ENCODE data around the gene ELMOD3.

Gene ELMOD3

DNA sequence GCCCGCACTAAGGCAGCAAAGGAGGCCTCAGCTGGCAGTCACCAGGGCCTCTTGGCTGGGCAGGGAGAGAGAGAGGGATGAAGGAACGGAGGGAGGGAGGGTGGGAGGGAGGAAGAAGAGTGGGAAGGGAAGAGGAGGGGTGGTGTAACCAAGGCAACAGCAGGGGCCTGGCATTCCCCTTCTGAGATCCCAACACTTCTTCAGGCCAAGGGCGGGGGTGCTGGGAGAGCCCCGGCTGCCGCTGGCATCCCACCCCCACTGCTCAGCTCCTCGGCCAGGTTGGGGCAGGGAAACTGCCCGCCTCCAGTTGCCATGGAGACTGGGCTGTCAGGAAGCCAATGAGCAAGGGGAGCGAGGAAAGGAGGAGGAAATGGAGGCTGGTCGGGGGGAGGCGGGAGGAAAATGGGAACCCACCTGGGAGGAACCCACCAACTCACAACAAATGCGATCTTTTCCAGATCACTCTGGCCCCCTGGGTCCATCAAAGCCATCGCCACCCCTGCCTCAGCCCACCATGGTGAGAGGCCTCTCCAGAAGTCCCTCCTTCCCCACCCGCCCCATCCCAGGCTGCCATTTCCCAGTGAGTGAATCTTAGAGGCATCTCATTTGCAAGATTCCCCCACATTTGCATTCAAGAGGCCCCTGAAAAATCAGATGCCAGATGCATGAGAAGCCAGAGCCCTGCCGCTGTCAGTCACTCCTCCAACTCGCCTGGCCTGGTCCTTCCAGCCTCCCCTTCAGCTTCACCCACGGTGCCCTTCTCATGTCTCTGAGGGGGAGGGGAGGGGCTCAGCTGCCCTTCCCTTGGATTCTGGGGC is 76.4 kb downstream of the ELMOD3 start:
- POLR2A ChIA-PET, result interaction anchor here (1.2 to 3.2 kb wide), 2 partner anchors 108 kb away, joined by 8 to 10 read pairs; partner anchors contain the start of gene MAT2A

DNA sequence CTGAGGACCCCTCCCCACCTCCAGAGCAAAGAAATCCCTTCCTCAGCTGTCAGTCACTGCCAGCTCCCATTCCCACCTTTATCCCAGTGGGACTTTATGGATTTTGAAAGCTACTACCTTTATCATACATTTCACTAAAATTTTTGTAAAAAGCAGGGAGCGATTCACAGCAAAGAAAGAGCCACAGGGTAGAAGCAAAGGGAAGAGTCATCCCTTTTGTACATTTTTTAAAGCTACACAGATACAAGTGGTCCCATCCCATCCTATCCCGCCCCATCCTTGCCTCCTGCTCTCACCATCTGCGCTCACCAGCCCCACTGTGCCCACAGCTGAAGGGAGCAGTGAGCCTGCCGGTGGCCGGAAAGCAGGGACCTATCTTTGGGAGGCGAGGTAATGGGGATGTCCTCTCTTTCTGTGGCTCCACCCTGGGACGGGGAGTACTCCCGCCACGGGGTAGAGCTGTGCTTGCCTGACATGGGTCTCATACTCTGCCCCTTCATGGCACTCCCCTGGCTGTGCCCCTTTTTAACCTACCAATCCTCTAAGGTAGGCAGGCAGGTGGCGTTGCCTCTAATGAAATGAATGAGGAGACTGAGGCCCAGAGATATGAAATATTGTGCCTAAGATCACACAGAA is 77.1 kb downstream of the ELMOD3 start:
- TF ChIP-seq, protein P1, sequence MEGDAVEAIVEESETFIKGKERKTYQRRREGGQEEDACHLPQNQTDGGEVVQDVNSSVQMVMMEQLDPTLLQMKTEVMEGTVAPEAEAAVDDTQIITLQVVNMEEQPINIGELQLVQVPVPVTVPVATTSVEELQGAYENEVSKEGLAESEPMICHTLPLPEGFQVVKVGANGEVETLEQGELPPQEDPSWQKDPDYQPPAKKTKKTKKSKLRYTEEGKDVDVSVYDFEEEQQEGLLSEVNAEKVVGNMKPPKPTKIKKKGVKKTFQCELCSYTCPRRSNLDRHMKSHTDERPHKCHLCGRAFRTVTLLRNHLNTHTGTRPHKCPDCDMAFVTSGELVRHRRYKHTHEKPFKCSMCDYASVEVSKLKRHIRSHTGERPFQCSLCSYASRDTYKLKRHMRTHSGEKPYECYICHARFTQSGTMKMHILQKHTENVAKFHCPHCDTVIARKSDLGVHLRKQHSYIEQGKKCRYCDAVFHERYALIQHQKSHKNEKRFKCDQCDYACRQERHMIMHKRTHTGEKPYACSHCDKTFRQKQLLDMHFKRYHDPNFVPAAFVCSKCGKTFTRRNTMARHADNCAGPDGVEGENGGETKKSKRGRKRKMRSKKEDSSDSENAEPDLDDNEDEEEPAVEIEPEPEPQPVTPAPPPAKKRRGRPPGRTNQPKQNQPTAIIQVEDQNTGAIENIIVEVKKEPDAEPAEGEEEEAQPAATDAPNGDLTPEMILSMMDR (IDR thresholded peaks at IDR 0.05; ENCODE audit: control extremely low read depth, extremely low read depth, low read depth, missing control alignments), result no peak
- no peak for DNase-seq (ENCODE audit: extremely low spot score)
- POLR2A ChIA-PET, result interaction anchor here (1.2 kb wide), 1 partner anchor 107 kb away, joined by 8 read pairs; the partner anchor contains the start of gene MAT2A
- CTCF ChIA-PET, result interaction anchor here (1.1 to 5.0 kb wide), 2 partner anchors 12 to 120 kb away, joined by 6 to 37 read pairs; partner anchors contain the start of gene SH2D6

More for the DNA sequence above, 76.4 kb downstream of the ELMOD3 start:
- TF ChIP-seq, protein P1 (IDR thresholded peaks at IDR 0.05; ENCODE audit: control extremely low read depth, extremely low read depth, low read depth, missing control alignments), result no peak
- DNase-seq (ENCODE audit: extremely low spot score), result no peak
- CTCF ChIA-PET, result interaction anchor here (1.1 to 5.0 kb wide), 3 partner anchors 11 to 121 kb away, joined by 6 to 37 read pairs (median 6); partner anchors contain the start of gene SH2D6

DNA sequence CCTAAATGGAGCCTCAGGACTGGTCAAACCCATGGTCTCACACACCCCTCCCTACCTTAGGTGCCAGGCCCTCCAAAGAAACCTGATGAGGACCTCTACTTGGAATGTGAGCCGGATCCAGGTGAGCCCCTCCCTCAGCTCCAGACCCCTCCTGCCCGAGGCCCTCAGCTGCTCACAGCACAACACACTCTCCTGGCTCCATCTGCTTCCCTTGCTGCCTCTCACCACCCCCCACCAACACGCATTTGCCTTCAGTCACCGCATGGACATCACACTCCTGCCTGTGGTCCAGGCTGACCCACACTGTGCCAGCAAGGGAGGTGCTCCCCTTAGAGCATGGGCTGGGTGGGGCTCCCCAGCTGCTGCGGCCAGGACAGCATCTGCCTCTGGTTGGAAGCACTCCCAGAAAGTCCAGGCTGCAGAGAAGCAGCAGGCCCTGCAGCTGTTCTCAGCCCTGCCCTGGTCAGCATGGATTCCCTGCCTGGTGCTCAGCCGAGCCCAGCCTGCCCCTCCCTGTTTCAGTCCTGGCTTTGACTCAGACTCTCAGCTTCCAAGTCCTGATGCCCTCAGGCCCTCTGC is 79.0 kb downstream of the ELMOD3 start:
- DNase-seq (ENCODE audit: extremely low spot score), result no peak
- POLR2A ChIA-PET, result no interaction called here
- CTCF ChIA-PET, result interaction anchor here (1.2 to 2.6 kb wide), 2 partner anchors 11 to 14 kb away, joined by 3 to 28 read pairs; partner anchors contain the start of gene SH2D6
- TF ChIP-seq, protein P1 (IDR thresholded peaks at IDR 0.05; ENCODE audit: control extremely low read depth, extremely low read depth, low read depth, missing control alignments), result no peak

DNA sequence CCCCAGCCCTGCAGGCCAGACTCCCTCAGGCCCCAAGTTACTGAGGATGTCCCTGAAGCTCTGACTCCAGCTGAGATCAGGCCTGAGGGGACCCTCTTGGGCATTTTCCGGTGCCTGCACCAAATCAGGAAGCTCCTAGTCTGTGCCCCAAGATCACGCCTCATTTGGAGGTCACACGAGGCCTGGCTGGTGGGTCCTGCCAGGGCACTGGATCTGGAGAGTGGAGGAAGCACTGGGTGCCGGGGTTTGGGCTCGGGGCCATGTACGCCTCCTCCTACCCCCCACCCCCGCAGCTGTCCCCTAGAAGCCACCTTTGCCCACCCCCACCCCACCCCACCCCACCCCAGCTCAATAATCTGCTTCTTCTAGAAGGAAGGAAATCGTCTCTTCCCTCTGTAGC is 80.1 kb downstream of the ELMOD3 start:
- TF ChIP-seq, protein P1 (IDR thresholded peaks at IDR 0.05; ENCODE audit: control extremely low read depth, extremely low read depth, low read depth, missing control alignments), result no peak
- ChIA-PET POLR2A (interaction anchor here (1.6 kb wide), 1 partner anchor 104 kb away, joined by 4 read pairs; the partner anchor contains the start of gene MAT2A), CTCF (interaction anchor here (0.8 to 2.6 kb wide), 2 partner anchors 8 to 15 kb away, joined by 3 to 28 read pairs; partner anchors contain the start of gene SH2D6)
- no peak for DNase-seq (ENCODE audit: extremely low spot score)

DNA sequence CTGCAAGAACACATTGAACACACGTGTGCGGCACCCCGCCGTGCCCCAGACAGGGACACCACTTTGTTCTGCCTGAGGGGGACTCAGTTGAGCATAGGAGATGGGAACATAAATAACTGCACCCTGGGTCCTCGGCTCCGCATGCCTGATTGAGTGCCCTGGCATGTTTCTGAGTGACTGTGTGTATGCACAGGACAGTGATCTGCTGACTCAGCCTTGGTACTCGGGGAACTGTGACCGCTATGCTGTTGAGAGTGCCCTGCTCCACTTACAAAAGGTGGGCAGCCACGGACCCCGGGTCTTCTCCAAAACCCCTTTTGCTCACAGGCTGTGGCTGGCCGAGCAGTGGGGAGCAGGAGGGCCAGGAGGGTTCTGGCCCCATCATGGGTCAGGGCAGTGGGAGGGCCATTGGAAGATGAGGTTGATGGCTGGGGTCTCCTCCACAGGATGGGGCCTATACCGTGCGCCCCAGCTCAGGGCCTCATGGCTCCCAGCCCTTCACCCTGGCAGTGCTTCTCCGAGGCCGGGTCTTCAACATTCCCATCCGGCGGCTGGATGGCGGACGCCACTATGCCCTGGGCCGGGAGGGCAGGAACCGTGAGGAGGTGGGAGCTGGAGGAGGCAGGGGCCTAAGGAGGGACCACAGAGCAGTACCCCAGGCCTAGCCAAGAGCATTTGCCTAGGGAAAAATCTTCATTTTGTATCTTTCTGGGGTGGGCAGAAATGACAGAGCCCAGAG is 80.8 kb downstream of the ELMOD3 start:
- ChIA-PET CTCF (interaction anchor here (0.8 to 2.6 kb wide), 3 partner anchors 8 to 16 kb away, joined by 3 to 28 read pairs (median 4); partner anchors contain the start of gene SH2D6), POLR2A (interaction anchor here (1.6 kb wide), 1 partner anchor 103 kb away, joined by 4 read pairs; the partner anchor contains the start of gene MAT2A)
- TF ChIP-seq, protein P1 (IDR thresholded peaks at IDR 0.05; ENCODE audit: control extremely low read depth, extremely low read depth, low read depth, missing control alignments), result no peak

More for the DNA sequence above, 80.8 kb downstream of the ELMOD3 start:
- no peak for DNase-seq (ENCODE audit: extremely low spot score)

Data from GM10248 (cell line).